NT2/D1 (cell line): ENCODE measurements around the gene SLC49A3.

Experiments
- DNase-seq: peaks from one replicate; pipeline ENCODE4 v3.0.0-alpha.2; 2011; ENCODE audit warnings: low read depth, low spot score
- H3K27me3 ChIP-seq: 2 replicates; pipeline ENCODE4 v1.6.0; 2011; ENCODE audit warnings: mild to moderate bottlenecking; ENCODE audit not compliant: insufficient read length, insufficient read depth
- H3K36me3 ChIP-seq: 2 replicates; pipeline ENCODE4 v1.6.1; 2011; ENCODE audit warnings: mild to moderate bottlenecking, low read length, mixed read lengths; ENCODE audit not compliant: insufficient read depth, insufficient read length
- H3K4me1 ChIP-seq: 2 replicates; pipeline ENCODE4 v1.5.1; 2011; ENCODE audit not compliant: insufficient read depth, insufficient read length
- H3K4me3 ChIP-seq: 2 replicates; pipeline ENCODE4 v1.5.1; 2011; ENCODE audit warnings: low read depth; ENCODE audit not compliant: insufficient read length
- H3K9ac ChIP-seq: 2 replicates; pipeline ENCODE4 v1.6.0; 2011; ENCODE audit warnings: low read depth; ENCODE audit not compliant: insufficient read length
- H3K9me3 ChIP-seq: 2 replicates; pipeline ENCODE4 v1.5.1; 2011; ENCODE audit warnings: mild to moderate bottlenecking, low read length; ENCODE audit not compliant: insufficient read depth
- SUZ12 ChIP-seq: IDR thresholded peaks from 2 replicates; pipeline ENCODE4 v1.6.1; 2011; ENCODE audit not compliant: insufficient read length, insufficient read depth; ENCODE audit errors: extremely low read depth
- YY1 ChIP-seq: IDR thresholded peaks from 2 replicates; pipeline ENCODE4 v1.6.1; 2011; ENCODE audit not compliant: insufficient read length, insufficient read depth
- ZNF274 ChIP-seq: IDR thresholded peaks from 2 replicates; pipeline ENCODE4 v1.6.1; 2011; ENCODE audit warnings: mild to moderate bottlenecking, low read depth, low read length

SLC49A3 gene

DNA sequence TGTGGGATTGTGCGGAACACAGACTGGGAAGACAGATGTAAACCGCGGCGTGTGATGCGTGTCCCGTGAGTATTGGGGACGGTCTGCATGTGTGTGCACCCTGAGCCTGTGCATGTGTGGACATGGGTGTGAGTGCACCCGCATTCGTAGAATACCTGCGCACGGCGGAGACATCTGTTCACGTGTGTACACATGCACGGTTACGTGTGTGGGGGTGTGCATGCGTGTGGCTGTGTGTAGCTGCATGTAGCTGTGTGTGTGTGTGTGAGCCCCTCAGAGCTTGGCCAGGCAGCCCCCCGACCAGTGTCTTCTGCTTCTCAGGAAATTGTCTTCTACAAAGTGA lies 34.5 kb downstream of the SLC49A3 start:
- Histone ChIP-seq H3K9me3 (no peaks in the 10 kb centered on the region), H3K9ac (peak overlapping the region; percentile 42), H3K36me3 (peaks cover 12% of the 10 kb centered on the region), H3K4me1 (peaks cover 23% of the 10 kb centered on the region), H3K27me3 (no peaks in the 10 kb centered on the region), H3K4me3 (no peak overlapping the region)
- TF ChIP-seq ZNF274, result no peak
- TF ChIP-seq YY1, result no peak
- TF ChIP-seq SUZ12, result no peak
- DNase-seq, result no peak

DNA sequence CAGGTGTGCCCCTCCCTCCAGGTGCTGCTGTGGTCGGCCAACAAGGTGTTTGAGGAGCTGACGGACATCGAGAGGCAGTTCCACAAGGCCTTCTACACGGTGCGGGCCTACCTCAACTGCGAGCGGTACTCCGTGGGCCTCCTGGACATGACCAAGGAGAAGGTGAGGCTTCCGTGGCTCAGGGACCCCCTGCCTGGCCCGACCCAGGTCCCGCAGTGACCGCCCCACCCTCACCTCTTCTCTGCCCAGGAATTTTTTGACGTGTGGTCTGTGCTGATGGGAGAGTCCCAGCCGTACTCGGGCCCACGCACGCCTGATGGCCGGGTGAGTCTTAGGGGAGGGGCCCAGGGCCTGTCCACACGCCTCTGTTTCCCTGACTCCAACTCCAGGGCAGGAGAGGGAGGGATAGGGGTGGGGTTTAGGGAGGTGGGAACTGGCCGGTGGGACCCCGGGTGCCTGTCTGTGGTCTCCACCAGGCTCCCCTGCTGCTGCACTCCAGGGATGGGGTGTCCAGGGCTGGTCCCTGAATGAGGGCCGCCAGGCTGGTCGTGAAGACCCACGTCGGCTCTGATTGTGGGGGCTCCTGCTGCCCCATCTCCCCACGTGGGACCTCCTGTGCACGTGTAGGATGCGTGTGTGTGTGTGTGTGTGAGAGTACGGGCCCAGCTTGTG lies 35.0 kb downstream of the SLC49A3 start:
- H3K4me3 ChIP-seq, result no peak overlapping the region
- H3K27me3 ChIP-seq, result no peaks in the 10 kb centered on the region

DNA sequence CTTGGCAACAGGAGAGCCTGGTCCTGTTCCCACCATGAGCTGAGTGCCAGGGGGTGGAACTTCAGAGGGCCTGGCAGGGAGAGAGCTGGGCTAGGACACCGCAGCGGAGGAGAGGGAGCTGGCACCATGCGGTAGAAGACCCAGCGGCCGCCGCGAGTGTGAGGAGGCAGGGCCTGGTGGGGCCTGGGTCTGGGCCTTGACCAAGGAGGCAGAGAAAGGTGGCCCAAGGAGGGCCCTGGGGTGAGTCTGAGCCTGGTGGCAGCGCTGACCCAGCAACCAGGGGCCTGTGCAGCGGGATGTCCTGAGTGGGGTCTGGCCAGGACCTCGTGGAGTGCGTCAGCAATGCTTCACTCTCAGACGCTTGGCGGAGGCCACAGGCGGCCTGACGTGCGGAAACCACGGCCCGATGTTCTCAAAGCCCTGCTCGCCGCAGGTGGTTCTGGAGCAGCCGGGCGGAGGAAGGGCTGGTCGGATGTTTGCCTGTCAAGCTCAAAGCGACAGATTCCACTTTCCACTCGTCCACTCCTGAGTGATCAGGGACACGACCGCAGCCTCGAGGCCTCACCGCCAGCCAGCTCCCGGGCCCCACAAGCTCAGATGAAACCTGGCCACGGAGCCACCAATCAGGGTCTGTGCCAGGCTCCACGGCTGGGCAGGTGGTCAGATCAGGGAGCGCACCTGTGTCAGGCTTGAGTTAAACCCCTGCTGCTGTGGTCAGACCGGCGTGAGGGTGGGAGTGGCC lies 35.7 kb downstream of the SLC49A3 start:
- Histone ChIP-seq H3K9me3 (no peaks in the 10 kb centered on the region), H3K4me1 (peaks cover 30% of the 10 kb centered on the region), H3K4me3 (no peak overlapping the region), H3K36me3 (peaks cover 2% of the 10 kb centered on the region), H3K27me3 (no peaks in the 10 kb centered on the region), H3K9ac (no peak overlapping the region)
- no peak for DNase-seq
- TF ChIP-seq ZNF274 (no peak), YY1 (no peak), SUZ12 (no peak)

More for the DNA sequence above, 35.0 kb downstream of the SLC49A3 start:
- Histone ChIP-seq H3K9ac (no peak overlapping the region), H3K4me1 (peaks cover 23% of the 10 kb centered on the region), H3K9me3 (no peaks in the 10 kb centered on the region), H3K36me3 (peaks cover 7% of the 10 kb centered on the region)
- no peak for TF ChIP-seq ZNF274
- TF ChIP-seq SUZ12, result no peak
- no peak for TF ChIP-seq YY1
- DNase-seq, result no peak

DNA sequence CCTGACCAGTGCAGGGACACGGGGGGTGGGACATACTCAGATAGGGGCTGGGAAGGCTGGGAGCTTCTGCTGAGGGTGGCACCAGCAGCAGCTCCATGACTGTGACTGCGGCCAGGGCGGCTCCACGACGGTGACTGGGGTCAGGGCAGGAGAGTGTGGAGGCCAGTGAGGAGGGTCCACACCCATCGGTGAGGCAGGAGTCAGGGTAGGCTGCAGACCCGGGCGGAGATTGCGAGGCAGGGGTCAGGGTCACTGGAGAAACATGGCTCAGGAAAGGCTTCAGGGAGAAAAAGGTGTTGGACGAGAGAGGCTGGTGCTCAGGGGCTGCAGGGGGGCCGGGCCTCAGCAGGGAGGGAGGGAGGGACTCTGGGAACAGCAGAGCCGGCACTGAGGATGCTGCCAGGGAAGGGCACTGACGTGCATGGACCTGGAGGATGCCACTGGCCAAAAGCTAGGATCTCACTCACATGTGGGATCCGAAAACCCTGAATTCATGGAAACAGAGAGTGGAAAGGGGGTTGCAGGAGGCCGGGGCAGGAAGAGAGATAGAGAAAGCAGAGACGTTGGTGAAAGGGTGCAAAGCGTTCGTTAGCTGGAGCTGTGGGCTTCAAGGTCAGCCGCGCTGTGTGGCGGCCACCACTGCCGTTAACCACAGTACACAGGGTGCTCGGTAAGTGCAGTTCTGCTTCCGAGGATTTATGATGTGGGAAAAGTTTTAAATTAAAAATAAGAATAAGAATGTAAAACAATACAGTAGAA lies 36.9 kb downstream of the SLC49A3 start:
- Histone ChIP-seq H3K4me1 (peaks cover 34% of the 10 kb centered on the region), H3K9me3 (no peaks in the 10 kb centered on the region), H3K27me3 (no peaks in the 10 kb centered on the region)

DNA sequence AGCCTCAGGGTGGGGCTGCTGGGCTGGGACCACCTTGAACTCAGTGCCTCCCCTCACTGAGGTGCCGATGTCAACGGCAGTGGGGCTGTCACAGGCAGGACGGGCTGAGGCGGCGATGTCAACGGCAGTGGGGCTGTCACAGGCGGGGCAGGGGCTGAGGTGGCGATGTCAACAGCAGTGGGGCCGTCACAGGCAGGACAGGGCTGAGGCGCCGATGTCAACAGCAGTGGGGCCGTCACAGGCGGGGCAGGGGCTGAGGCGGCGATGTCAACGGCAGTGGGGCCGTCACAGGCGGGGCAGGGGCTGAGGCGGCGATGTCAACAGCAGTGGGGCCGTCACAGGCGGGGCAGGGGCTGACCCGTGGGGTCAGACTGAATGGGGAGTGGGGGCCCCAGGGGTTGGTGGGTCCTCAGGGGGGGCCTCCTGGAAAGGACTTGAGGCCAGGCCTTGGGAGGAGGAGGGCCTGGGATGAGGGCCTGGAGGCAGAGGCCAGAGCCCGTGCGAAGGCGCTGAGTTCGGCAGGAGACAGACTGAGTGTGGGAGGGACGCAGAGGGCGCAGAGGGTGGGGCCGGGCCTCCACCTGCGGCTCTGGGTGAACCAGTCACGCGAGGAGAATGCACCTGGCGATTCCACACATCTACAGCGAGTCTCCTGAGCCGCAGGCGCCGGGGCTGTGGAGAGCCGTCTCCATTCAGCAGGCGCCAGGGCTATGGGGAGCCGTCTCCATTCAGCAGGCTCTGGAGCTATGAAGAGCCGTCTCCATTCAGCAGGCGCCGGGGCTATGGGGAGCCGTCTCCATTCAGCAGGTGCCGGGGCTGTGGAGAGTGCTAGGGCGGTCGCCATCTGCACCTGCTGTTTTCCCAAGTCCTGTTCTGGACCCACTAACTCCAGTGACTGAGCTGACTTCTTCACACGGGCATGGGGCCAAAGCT lies 37.7 kb downstream of the SLC49A3 start:
- H3K4me3 ChIP-seq, result no peak overlapping the region
- peaks cover 2% of the 10 kb centered on the region for H3K36me3 ChIP-seq
- H3K4me1 ChIP-seq, result peaks cover 34% of the 10 kb centered on the region
- DNase-seq, result no peak
- TF ChIP-seq SUZ12 (no peak), ZNF274 (no peak), YY1 (no peak)
- H3K27me3 ChIP-seq, result no peaks in the 10 kb centered on the region
- H3K9ac ChIP-seq, result no peak overlapping the region
- no peaks in the 10 kb centered on the region for H3K9me3 ChIP-seq

More for the DNA sequence above, 36.9 kb downstream of the SLC49A3 start:
- no peak for TF ChIP-seq SUZ12
- no peak for TF ChIP-seq YY1
- no peak for TF ChIP-seq ZNF274
- H3K4me3 ChIP-seq, result no peak overlapping the region
- no peak overlapping the region for H3K9ac ChIP-seq
- peaks cover 2% of the 10 kb centered on the region for H3K36me3 ChIP-seq
- DNase-seq, result no peak

DNA sequence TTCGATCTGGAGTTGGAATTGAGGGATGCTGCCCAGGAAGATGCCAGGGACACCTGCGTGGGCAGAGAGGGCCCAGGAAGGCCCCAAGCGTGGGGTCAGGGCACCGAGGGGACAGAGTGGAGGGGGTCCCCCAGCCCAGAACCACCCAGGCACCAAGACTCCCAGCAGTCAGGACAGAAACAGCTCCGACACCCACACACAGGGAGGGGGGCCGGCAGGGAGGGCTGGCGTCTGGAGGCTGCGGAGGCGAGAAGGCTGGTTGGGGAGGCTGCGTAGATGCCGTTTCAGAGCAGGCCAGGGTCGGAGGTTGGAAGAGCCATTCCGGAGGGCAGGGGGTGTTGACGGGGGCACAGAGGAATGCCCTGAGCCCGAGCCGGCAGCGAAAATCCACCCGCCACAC lies 38.5 kb downstream of the SLC49A3 start:
- no peaks in the 10 kb centered on the region for H3K27me3 ChIP-seq
- H3K4me1 ChIP-seq, result peaks cover 29% of the 10 kb centered on the region
- TF ChIP-seq SUZ12, result no peak
- TF ChIP-seq ZNF274, result no peak
- TF ChIP-seq YY1, result no peak
- no peaks in the 10 kb centered on the region for H3K9me3 ChIP-seq
- DNase-seq, result no peak
- H3K36me3 ChIP-seq, result no peaks in the 10 kb centered on the region
- no peak overlapping the region for H3K4me3 ChIP-seq
- no peak overlapping the region for H3K9ac ChIP-seq
